Naive thymus-derived CD4-positive, alpha-beta T cell (primary cell): ENCODE data around the gene CADM1. TPM values are rescaled to one million over a fixed set of nuclear protein-coding genes. Genes with fewer than 3 reads are reported as not detected.

Source experiments
- ATAC-seq: fragments of 150-1000 bp; cut with Tn5 transposase; 2 replicates; pipeline ENCODE4 v1.10.0; 2021; ENCODE audit warnings: mild to moderate bottlenecking, moderate library complexity
- CTCF ChIA-PET: fragments of 350-600 bp; sonication (Branson Sonifier 250); formaldehyde crosslinking; loops from one replicate; lab custom pipeline; 2021; ENCODE audit warnings: antibody characterized with exemption; lab: Charles Lee
- POLR2A ChIA-PET: fragments of 350-600 bp; sonication (Branson Sonifier 250); formaldehyde crosslinking; loops from one replicate; lab custom pipeline; 2021; ENCODE audit warnings: antibody characterized with exemption, inconsistent platforms; lab: Charles Lee
- DNase-seq, 9 donors: peaks; one replicate each; pipeline versions ENCODE4 v3.0.0 to v3.0.0-alpha.2; 2020 to 2022; ENCODE audit warnings: mixed read lengths in 1 of 9
- H3K27ac ChIP-seq: one replicate; pipeline ENCODE4 v1.7.0; 2013; ENCODE audit warnings: mild to moderate bottlenecking, low read depth, low read length, moderate library complexity
- H3K27me3 ChIP-seq, 2 donors: one replicate each; pipeline ENCODE4 v1.7.0; 2013; ENCODE audit warnings: low read length in 2 of 2, mild to moderate bottlenecking in 2 of 2, moderate library complexity in 2 of 2; ENCODE audit not compliant: control insufficient read depth in 2 of 2, insufficient read depth in 2 of 2
- H3K36me3 ChIP-seq, 3 experiments: 1 replicate in 2 of 3; 2 replicates in 1 of 3; pipeline ENCODE4 v1.7.0; 2013; ENCODE audit warnings: low read length in 3 of 3, mild to moderate bottlenecking in 3 of 3, moderate library complexity in 1 of 3; ENCODE audit not compliant: insufficient read depth in 3 of 3, control insufficient read depth in 2 of 3
- H3K4me1 ChIP-seq, 2 donors: one replicate each; pipeline ENCODE4 v1.7.0; 2013; ENCODE audit warnings: low read length in 2 of 2, mild to moderate bottlenecking in 2 of 2, moderate library complexity in 1 of 2; ENCODE audit not compliant: control insufficient read depth in 2 of 2, insufficient read depth in 2 of 2
- H3K4me3 ChIP-seq: 2 replicates; pipeline ENCODE4 v1.7.0; 2013; ENCODE audit warnings: mild to moderate bottlenecking, low read length
- H3K9me3 ChIP-seq, 3 experiments: 1 replicate in 2 of 3; 2 replicates in 1 of 3; pipeline ENCODE4 v1.7.0; 2013; ENCODE audit warnings: low read length in 3 of 3; ENCODE audit not compliant: control insufficient read depth in 2 of 3
- H3K27ac Mint-ChIP-seq, 9 donors: one replicate each; pipeline ENCODE4 v1.8.0; 2020 to 2022; ENCODE audit warnings: mixed read lengths in 9 of 9, mild to moderate bottlenecking in 8 of 9, moderate library complexity in 5 of 9, inconsistent platforms in 2 of 9
- H3K27me3 Mint-ChIP-seq, 5 donors: one replicate each; pipeline ENCODE4 v1.8.0; 2021 to 2022; ENCODE audit warnings: mixed read lengths in 5 of 5, mild to moderate bottlenecking in 1 of 5
- H3K36me3 Mint-ChIP-seq, 5 donors: one replicate each; pipeline ENCODE4 v1.8.0; 2020 to 2022; ENCODE audit warnings: mixed read lengths in 5 of 5, mild to moderate bottlenecking in 3 of 5, inconsistent platforms in 1 of 5
- H3K4me1 Mint-ChIP-seq, 7 donors: one replicate each; pipeline ENCODE4 v1.8.0; 2020 to 2022; ENCODE audit warnings: mixed read lengths in 7 of 7, mild to moderate bottlenecking in 3 of 7, inconsistent platforms in 1 of 7
- H3K4me3 Mint-ChIP-seq, 10 donors: one replicate each; pipeline ENCODE4 v1.8.0; 2020 to 2022; ENCODE audit warnings: mild to moderate bottlenecking in 10 of 10, mixed read lengths in 10 of 10, moderate library complexity in 6 of 10, inconsistent platforms in 2 of 10
- H3K9me3 Mint-ChIP-seq, 11 donors: one replicate each; pipeline ENCODE4 v1.8.0; 2020 to 2022; ENCODE audit warnings: mixed read lengths in 11 of 11, mild to moderate bottlenecking in 4 of 11, inconsistent platforms in 1 of 11, moderate library complexity in 1 of 11
- intact Hi-C, 2 donors: fragments of 100-400 bp; cut with micrococcal nuclease; formaldehyde crosslinking; loops; one replicate each; pipeline ENCODE4 v1.15.1; 2023
- polyA plus RNA-seq, 2 donors: library from polyadenylated mRNA; unstranded; fragments of 300-500 nt; fragmentation: Illumina TruSeq; gene quantifications; one replicate each; pipeline ENCODE4 v1.2.3, GENCODE V29; 2021
- total RNA-seq, 6 experiments: library from RNA in 5 of 6; stranded (reverse) in 5 of 6; gene quantifications; 1 replicate in 5 of 6; 2 replicates in 1 of 6; pipeline ENCODE4 v1.2.3 and lab custom pipeline; 2021 to 2026

Gene CADM1
- total and polyA plus RNA-seq, 7 experiments from 2014 or later = 0.29 to 2.7 (median 0.69) TPM

- intact Hi-C loops = no loop called here
- Histone ChIP-seq H3K4me1 (no peaks in the 10 kb centered on the region), H3K4me3 (no peak overlapping the region), H3K36me3 (no peaks in the 10 kb centered on the region), H3K27me3 (no peaks in the 10 kb centered on the region), H3K9me3 (no peaks in the 10 kb centered on the region), H3K27ac (no peak overlapping the region)
- H3K9me3 Mint-ChIP-seq = peaks cover 0 to 3% (median 0%) of the 10 kb centered on the region in 11 donors
- DNase-seq = no peak
- H3K4me1 Mint-ChIP-seq = no peaks in the 10 kb centered on the region
- H3K27me3 Mint-ChIP-seq = peaks cover 13 to 44% (median 25%) of the 10 kb centered on the region in 5 donors
- no peaks in the 10 kb centered on the region for H3K36me3 Mint-ChIP-seq
- CTCF ChIA-PET = no interaction called here
- POLR2A ChIA-PET = no interaction called here
- H3K27ac Mint-ChIP-seq = no peak overlapping the region
- no peak for ATAC-seq
- no peak overlapping the region for H3K4me3 Mint-ChIP-seq
Measured at GRCh38 chr11:115162919-115163318, 341.3 kb downstream of the CADM1 start.

- no peaks in the 10 kb centered on the region for H3K4me1 Mint-ChIP-seq
- Histone ChIP-seq H3K4me1 (no peaks in the 10 kb centered on the region), H3K27me3 (no peaks in the 10 kb centered on the region), H3K27ac (no peak overlapping the region), H3K36me3 (no peaks in the 10 kb centered on the region), H3K4me3 (no peak overlapping the region), H3K9me3 (no peaks in the 10 kb centered on the region)
- DNase-seq (no peak), ATAC-seq (no peak)
- POLR2A ChIA-PET = no interaction called here
- intact Hi-C loops = no loop called here
- H3K36me3 Mint-ChIP-seq = no peaks in the 10 kb centered on the region
- no peak overlapping the region for H3K27ac Mint-ChIP-seq
- H3K9me3 Mint-ChIP-seq = peaks cover 0 to 3% (median 0%) of the 10 kb centered on the region in 11 donors
- CTCF ChIA-PET = no interaction called here
- H3K27me3 Mint-ChIP-seq = peaks cover 13 to 41% (median 25%) of the 10 kb centered on the region in 5 donors
- H3K4me3 Mint-ChIP-seq = no peak overlapping the region
Measured at GRCh38 chr11:115161876-115162275, 342.3 kb downstream of the CADM1 start.

GRCh38 chr11:115159207-115159606 lies 345.0 kb downstream of the CADM1 start:
- no peaks in the 10 kb centered on the region for H3K27me3 ChIP-seq
- peaks cover 0 to 3% (median 0%) of the 10 kb centered on the region in 11 donors for H3K9me3 Mint-ChIP-seq
- intact Hi-C loops = no loop called here
- H3K27me3 Mint-ChIP-seq = peaks cover 3 to 30% (median 22%) of the 10 kb centered on the region in 5 donors
- no peak overlapping the region for H3K4me3 Mint-ChIP-seq
- POLR2A ChIA-PET = no interaction called here
- H3K36me3 ChIP-seq = no peaks in the 10 kb centered on the region
- H3K36me3 Mint-ChIP-seq = no peaks in the 10 kb centered on the region
- no peaks in the 10 kb centered on the region for H3K4me1 ChIP-seq
- no peak for DNase-seq
- H3K27ac Mint-ChIP-seq = no peak overlapping the region
- CTCF ChIA-PET = no interaction called here
- H3K4me1 Mint-ChIP-seq = no peaks in the 10 kb centered on the region
- ATAC-seq = no peak
- H3K4me3 ChIP-seq = no peak overlapping the region
- H3K27ac ChIP-seq = no peak overlapping the region
- no peaks in the 10 kb centered on the region for H3K9me3 ChIP-seq

- no peak overlapping the region for H3K27ac Mint-ChIP-seq
Measured at GRCh38 chr11:115158053-115158452, 346.2 kb downstream of the CADM1 start.

GRCh38 chr11:115157247-115157646 lies 347.0 kb downstream of the CADM1 start:
- H3K4me1 ChIP-seq = no peaks in the 10 kb centered on the region
- H3K27me3 Mint-ChIP-seq = peaks cover 0 to 18% (median 13%) of the 10 kb centered on the region in 5 donors
- no peaks in the 10 kb centered on the region for H3K9me3 ChIP-seq
- H3K27ac Mint-ChIP-seq = no peak overlapping the region
- DNase-seq = no peak
- intact Hi-C loops = no loop called here
- peaks cover 0 to 4% (median 0%) of the 10 kb centered on the region in 7 donors for H3K4me1 Mint-ChIP-seq
- H3K27me3 ChIP-seq = no peaks in the 10 kb centered on the region
- no peak for ATAC-seq
- peaks cover 0 to 6% (median 0%) of the 10 kb centered on the region in 11 donors for H3K9me3 Mint-ChIP-seq
- no peaks in the 10 kb centered on the region for H3K36me3 ChIP-seq
- no peaks in the 10 kb centered on the region for H3K36me3 Mint-ChIP-seq
- ChIA-PET CTCF (no interaction called here), POLR2A (no interaction called here)
- no peak overlapping the region for H3K4me3 Mint-ChIP-seq
- no peak overlapping the region for H3K4me3 ChIP-seq
- H3K27ac ChIP-seq = no peak overlapping the region

More at GRCh38 chr11:115158053-115158452, 346.2 kb downstream of the CADM1 start:
- Mint-ChIP-seq H3K36me3 (no peaks in the 10 kb centered on the region), H3K4me3 (no peak overlapping the region), H3K4me1 (peaks cover 0 to 3% (median 0%) of the 10 kb centered on the region in 7 donors), H3K9me3 (peaks cover 0 to 5% (median 0%) of the 10 kb centered on the region in 11 donors), H3K27me3 (peaks cover 2 to 23% (median 16%) of the 10 kb centered on the region in 5 donors)
- Histone ChIP-seq H3K27ac (no peak overlapping the region), H3K9me3 (no peaks in the 10 kb centered on the region), H3K36me3 (no peaks in the 10 kb centered on the region), H3K4me1 (no peaks in the 10 kb centered on the region), H3K4me3 (no peak overlapping the region), H3K27me3 (no peaks in the 10 kb centered on the region)
- intact Hi-C loops = no loop called here
- ATAC-seq = no peak
- ChIA-PET POLR2A (no interaction called here), CTCF (no interaction called here)
- DNase-seq = no peak

- CTCF ChIA-PET = no interaction called here
- no peak overlapping the region for H3K27ac Mint-ChIP-seq
- no peak overlapping the region for H3K4me3 Mint-ChIP-seq
- no peak overlapping the region for H3K4me3 ChIP-seq
- no peaks in the 10 kb centered on the region for H3K9me3 ChIP-seq
- POLR2A ChIA-PET = no interaction called here
- peaks cover 0 to 4% (median 0%) of the 10 kb centered on the region in 7 donors for H3K4me1 Mint-ChIP-seq
- H3K27me3 ChIP-seq = no peaks in the 10 kb centered on the region
- no peak overlapping the region for H3K27ac ChIP-seq
- no peaks in the 10 kb centered on the region for H3K36me3 Mint-ChIP-seq
- H3K9me3 Mint-ChIP-seq = peaks cover 0 to 6% (median 0%) of the 10 kb centered on the region in 11 donors
- H3K36me3 ChIP-seq = no peaks in the 10 kb centered on the region
- DNase-seq (no peak), ATAC-seq (no peak)
- H3K4me1 ChIP-seq = no peaks in the 10 kb centered on the region
- H3K27me3 Mint-ChIP-seq = peaks cover 0 to 10% (median 6%) of the 10 kb centered on the region in 5 donors
- intact Hi-C loops = no loop called here
Measured at GRCh38 chr11:115155978-115156377, 348.2 kb downstream of the CADM1 start.

- Mint-ChIP-seq H3K27me3 (peaks cover 0 to 7% (median 0%) of the 10 kb centered on the region in 5 donors), H3K9me3 (peaks cover 0 to 6% (median 0%) of the 10 kb centered on the region in 11 donors), H3K4me1 (peaks cover 0 to 4% (median 0%) of the 10 kb centered on the region in 7 donors), H3K27ac (no peak overlapping the region), H3K36me3 (no peaks in the 10 kb centered on the region), H3K4me3 (no peak overlapping the region)
- ATAC-seq (no peak), DNase-seq (no peak)
- CTCF ChIA-PET = no interaction called here
- H3K27ac ChIP-seq = no peak overlapping the region
- no peaks in the 10 kb centered on the region for H3K27me3 ChIP-seq
- no peak overlapping the region for H3K4me3 ChIP-seq
- H3K9me3 ChIP-seq = no peaks in the 10 kb centered on the region
- intact Hi-C loops = no loop called here
- H3K36me3 ChIP-seq = no peaks in the 10 kb centered on the region
- POLR2A ChIA-PET = no interaction called here
- no peaks in the 10 kb centered on the region for H3K4me1 ChIP-seq
Measured at GRCh38 chr11:115155320-115155719, 348.9 kb downstream of the CADM1 start.
